Measurements from ENCODE around the gene SMIM35.
"Not testable (repeated sequence)": the region's sequence is repeated elsewhere in the genome, so short reads cannot be mapped to it uniquely, and the experiment has no call there.

Gene SMIM35

DNA sequence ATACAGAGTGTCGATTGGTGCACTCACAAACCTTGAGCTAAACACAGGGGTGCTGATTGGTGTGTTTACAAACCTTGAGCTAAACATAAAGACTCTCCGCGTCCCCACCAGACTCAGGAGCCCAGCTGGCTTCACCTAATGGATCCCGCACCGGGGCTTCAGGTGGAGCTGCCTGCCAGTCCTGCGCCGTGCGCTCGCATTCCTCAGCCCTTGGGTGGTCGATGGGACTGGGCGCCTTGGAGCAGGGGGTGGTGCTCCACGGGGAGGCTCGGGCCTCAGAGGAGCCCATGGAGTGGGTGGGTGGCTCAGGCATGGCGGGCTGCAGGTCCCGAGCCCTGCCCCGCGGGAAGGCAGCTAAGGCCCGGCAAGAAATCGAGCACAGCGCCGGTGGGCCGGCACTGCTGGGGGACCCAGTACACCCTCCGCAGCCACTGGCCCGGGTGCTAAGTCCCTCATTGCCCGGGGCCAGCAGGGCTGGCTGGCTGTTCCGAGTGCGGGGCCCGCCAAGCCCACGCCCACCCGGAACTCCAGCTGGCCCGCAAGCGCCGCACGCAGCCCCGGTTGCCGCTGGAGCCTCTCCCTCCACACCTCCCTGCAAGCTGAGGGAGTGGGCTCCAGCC is 108.4 kb downstream of the SMIM35 start:
- H2AFZ ChIP-seq (ENCODE audit: low read depth, low read length); H3K27me3 ChIP-seq (ENCODE audit: insufficient read depth, low read length); H3K36me3 ChIP-seq (ENCODE audit: insufficient read depth, low read length); H3K4me1 ChIP-seq (ENCODE audit: insufficient read depth, low read length); H3K9me3 ChIP-seq (ENCODE audit: low read length); H3K4me3 ChIP-seq (ENCODE audit: low read length): not testable (repeated sequence)

DNA sequence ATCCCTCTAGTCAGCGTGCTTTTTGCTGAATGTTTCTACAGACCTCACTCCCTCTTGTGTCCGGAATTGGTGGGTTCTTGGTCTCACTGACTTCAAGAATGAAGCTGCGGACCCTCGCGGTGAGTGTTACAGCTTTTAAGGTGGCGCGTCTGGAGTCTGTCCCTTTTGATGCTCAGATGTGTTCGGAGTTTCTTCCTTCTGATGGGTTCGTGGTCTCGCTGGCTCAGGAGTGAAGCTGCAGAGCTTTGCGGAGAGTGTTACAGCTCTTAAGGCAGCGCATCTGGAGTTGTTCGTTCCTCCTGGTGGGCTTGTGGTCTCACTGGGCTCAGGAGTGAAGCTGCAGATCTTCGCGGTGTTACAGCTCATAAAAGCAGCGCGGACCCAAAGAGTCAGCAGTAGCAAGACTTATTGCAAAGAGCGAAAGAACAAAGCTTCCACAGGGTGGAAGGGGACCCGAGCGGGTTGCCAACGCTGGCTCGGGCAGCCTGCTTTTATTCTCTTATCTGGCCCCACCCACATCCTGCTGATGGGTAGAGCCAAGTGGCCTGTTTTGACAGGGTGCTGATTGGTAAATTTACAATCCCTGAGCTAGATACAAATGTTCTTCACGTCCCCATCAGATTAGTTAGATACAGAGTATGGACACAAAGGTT is 109.0 kb downstream of the SMIM35 start:
- H3K36me3 ChIP-seq (ENCODE audit: insufficient read depth, low read length); H2AFZ ChIP-seq (ENCODE audit: low read depth, low read length); H3K4me3 ChIP-seq (ENCODE audit: low read length); H3K9me3 ChIP-seq (ENCODE audit: low read length); H3K27me3 ChIP-seq (ENCODE audit: insufficient read depth, low read length); H3K4me1 ChIP-seq (ENCODE audit: insufficient read depth, low read length): not testable (repeated sequence)

DNA sequence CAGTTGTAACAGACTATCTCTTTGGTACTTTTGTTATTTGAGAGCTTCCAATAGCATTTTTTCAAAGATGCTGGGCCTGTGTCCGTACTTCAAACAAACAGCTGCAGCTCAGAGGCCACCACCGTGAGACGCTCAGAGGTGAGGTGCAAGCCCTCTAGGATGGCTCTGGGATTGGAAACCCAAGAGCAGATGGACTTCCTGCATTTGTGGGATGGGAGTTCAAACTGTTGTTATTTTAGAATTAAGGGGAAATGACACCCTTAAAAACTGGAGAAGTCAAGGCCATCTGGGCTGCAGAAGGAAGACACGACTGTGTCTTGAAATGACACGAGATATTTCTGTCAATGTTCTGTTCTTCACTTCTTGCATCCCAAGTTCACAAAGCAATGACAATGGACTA is 109.7 kb downstream of the SMIM35 start:
- peaks cover 4% of the 10 kb centered on the region for H3K27me3 ChIP-seq (ENCODE audit: insufficient read depth, low read length)
- no peaks in the 10 kb centered on the region for H3K4me1 ChIP-seq (ENCODE audit: insufficient read depth, low read length)
- H3K36me3 ChIP-seq (ENCODE audit: insufficient read depth, low read length) = no peaks in the 10 kb centered on the region
- no peak overlapping the region for H3K4me3 ChIP-seq (ENCODE audit: low read length)
- H2AFZ ChIP-seq (ENCODE audit: low read depth, low read length) = no peak overlapping the region
- H3K9me3 ChIP-seq (ENCODE audit: low read length) = no peaks in the 10 kb centered on the region

DNA sequence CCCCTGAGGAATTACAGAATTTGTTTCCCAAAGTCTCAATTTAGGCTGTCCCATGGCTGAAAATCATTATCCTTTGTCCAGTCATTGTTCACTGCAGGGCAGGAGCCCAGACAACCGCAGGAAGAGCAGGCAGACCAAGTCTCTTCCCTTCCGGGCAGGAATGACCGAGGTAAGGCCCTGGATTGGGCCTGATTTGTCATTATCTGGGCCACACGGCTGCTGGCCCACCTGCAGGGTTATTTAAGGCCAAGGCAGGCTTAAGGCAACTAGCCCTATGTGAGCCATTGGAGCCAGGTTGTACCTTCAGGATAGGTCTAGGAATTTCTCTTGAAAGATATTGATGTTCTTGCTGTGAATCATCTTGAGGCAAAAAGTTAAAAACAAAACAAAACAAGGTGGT is 110.3 kb downstream of the SMIM35 start:
- no peaks in the 10 kb centered on the region for H3K4me1 ChIP-seq (ENCODE audit: insufficient read depth, low read length)
- no peak overlapping the region for H2AFZ ChIP-seq (ENCODE audit: low read depth, low read length)
- H3K36me3 ChIP-seq (ENCODE audit: insufficient read depth, low read length) = no peaks in the 10 kb centered on the region
- no peak overlapping the region for H3K4me3 ChIP-seq (ENCODE audit: low read length)
- H3K9me3 ChIP-seq (ENCODE audit: low read length) = no peaks in the 10 kb centered on the region
- peaks cover 4% of the 10 kb centered on the region for H3K27me3 ChIP-seq (ENCODE audit: insufficient read depth, low read length)

DNA sequence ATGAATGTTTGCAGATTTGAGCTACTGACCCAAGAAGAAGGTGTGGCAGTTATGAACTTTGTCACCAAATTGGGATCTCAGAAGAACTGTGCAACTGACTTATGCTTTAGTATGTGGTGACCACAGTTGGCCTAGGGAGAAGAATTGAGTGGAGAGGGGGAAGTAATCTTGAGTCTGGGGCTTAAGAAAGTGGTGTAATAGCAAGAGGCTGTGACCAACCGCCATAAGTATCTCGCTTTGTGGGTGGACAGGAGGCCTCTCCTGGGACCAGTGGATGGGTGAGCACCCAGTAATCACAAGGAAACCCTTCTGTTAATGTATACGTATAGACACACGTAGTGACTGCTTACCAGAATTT is 113.3 kb downstream of the SMIM35 start:
- Histone ChIP-seq H3K4me3 (ENCODE audit: low read length) (no peak overlapping the region), H3K36me3 (ENCODE audit: insufficient read depth, low read length) (no peaks in the 10 kb centered on the region), H3K9me3 (ENCODE audit: low read length) (no peaks in the 10 kb centered on the region), H2AFZ (ENCODE audit: low read depth, low read length) (no peak overlapping the region), H3K4me1 (ENCODE audit: insufficient read depth, low read length) (no peaks in the 10 kb centered on the region), H3K27me3 (ENCODE audit: insufficient read depth, low read length) (peaks cover 8% of the 10 kb centered on the region)

DNA sequence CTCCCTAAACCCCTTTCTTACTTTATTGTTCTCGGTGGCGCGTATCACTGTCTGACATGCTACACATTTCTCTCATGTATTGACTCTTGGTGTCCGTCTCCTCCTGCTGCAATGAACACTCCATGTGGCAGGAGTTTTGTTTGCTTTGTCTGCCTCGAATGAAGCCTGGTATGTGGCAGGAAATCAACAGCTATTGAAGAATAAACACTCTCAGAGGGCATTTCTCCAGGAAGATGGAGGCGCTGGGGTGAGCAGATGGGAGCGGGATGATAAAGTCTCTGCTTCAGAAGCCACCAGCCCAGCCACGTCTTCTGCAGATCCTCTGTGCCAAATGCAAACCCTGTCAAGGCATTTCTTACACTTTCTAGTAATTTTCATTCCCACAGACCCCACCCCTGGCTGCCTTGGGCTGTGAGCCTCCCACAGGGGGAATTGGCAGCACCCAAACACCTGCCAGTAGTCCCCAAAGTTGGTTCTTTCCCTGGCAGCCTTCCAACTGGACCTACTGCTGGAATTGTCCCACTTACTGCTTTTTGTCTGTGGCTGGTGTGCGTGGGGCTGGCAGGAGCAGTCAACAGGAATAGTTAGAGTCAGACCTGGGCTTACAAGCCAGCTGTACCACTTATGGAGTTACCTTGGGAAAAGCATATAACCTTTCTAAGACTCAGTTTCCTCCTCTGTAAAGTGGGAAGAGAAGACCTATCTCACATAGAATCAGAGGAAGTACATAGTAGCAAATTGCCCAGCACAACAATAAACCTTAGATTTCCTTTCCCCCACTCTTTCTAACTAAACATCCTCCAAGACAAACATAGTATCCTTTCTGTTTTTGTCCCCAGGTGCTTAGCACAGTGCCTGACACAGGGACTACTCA is 113.9 kb downstream of the SMIM35 start:
- peaks cover 10% of the 10 kb centered on the region for H3K27me3 ChIP-seq (ENCODE audit: insufficient read depth, low read length)

DNA sequence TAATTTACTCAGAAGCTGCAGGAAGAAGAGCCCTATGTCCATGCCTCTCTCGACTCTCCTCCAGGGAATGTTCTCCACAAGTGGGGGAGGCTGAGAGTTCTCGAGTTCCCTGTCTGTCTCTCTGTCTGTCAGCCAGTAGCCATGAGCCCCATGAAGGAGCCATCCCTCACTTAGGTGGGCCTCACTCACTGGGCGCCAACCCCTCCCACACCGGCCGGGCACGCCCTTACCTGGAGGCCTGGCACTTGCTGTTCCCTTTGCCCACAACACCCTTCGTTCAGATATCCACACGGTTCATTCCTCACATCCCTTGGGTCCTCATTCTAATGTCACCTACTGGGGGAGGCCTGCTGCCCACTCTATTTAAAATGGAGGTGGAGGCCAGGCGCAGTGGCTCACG is 114.7 kb downstream of the SMIM35 start:
- H3K36me3 ChIP-seq (ENCODE audit: insufficient read depth, low read length) = no peaks in the 10 kb centered on the region
- no peaks in the 10 kb centered on the region for H3K9me3 ChIP-seq (ENCODE audit: low read length)
- no peaks in the 10 kb centered on the region for H3K4me1 ChIP-seq (ENCODE audit: insufficient read depth, low read length)
- H3K4me3 ChIP-seq (ENCODE audit: low read length) = no peak overlapping the region
- H3K27me3 ChIP-seq (ENCODE audit: insufficient read depth, low read length) = peaks cover 10% of the 10 kb centered on the region
- no peak overlapping the region for H2AFZ ChIP-seq (ENCODE audit: low read depth, low read length)

More for the DNA sequence above, 113.9 kb downstream of the SMIM35 start:
- Histone ChIP-seq H3K4me3 (ENCODE audit: low read length) (no peak overlapping the region), H3K36me3 (ENCODE audit: insufficient read depth, low read length) (no peaks in the 10 kb centered on the region), H3K9me3 (ENCODE audit: low read length) (no peaks in the 10 kb centered on the region), H2AFZ (ENCODE audit: low read depth, low read length) (no peak overlapping the region), H3K4me1 (ENCODE audit: insufficient read depth, low read length) (no peaks in the 10 kb centered on the region)

DNA sequence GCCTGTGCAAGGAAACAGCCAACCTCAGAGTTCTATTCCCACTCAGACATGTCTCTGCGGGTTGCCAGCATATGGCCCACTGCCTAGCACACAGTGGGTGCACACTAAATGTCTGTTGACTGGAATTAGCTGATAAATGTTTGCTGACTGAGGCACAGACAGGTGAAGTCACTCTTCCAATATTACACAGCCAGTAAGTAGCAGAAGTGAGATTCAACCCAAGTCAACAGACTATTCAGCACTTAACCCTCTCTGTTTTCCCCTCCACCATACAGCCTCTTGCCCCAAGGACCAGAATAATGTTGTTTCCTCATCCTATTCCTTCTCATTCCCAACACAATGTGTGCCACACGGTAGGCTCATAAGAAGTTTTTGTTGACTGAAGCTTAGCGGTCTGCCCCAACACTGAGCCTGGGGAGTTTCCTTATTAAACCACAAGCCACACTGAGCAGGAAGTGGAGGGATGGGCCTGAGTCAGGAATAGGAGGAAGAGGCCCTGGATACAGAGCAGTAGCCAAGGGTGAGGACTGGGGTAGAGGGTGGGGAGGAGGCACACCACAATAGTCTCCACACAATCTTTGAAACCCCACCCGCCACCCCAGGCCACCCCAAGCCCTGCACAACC is 116.3 kb downstream of the SMIM35 start:
- H3K27me3 ChIP-seq (ENCODE audit: insufficient read depth, low read length) = peaks cover 10% of the 10 kb centered on the region
- no peaks in the 10 kb centered on the region for H3K36me3 ChIP-seq (ENCODE audit: insufficient read depth, low read length)
- H3K4me1 ChIP-seq (ENCODE audit: insufficient read depth, low read length) = no peaks in the 10 kb centered on the region
- H3K4me3 ChIP-seq (ENCODE audit: low read length) = no peak overlapping the region
- no peak overlapping the region for H2AFZ ChIP-seq (ENCODE audit: low read depth, low read length)
- H3K9me3 ChIP-seq (ENCODE audit: low read length) = no peaks in the 10 kb centered on the region

DNA sequence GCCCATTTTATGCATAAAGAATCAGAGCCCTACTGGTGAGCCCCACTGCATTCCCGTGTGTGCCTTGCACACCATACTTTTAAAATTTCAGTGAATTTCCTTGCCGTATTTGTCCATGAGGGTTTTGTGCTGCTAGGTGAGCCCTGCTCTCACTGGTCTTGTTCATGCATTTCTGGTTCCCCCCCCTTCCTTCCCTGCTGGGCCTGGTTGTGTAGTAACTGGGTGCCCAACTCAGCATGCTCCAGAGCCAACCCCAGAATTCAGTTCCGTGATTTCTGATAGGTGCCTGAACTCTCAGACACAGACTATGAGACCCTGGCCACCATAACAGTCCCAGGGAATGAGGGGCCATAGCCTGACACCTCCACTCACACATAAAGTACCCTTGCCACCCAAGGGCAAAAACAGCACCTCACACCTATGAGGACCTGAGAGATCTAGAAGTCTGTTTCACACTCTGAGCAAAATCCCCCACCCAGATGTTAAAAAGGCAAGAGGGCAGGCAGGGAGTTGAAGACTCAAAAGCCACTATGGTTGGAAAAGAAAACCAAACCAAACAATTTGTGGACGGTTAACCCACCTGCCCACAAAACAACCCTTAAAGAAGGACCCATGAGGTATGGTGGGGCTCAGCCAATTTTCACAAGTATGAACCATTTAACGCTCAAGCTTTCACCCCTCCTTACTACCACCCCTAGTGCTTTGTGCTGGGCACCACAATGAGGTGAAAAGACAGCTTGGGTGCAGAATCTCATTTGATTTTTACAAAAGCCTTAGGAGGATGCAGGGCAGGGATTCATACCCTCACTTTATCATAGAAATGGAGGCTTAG is 117.4 kb downstream of the SMIM35 start:
- no peaks in the 10 kb centered on the region for H3K36me3 ChIP-seq (ENCODE audit: insufficient read depth, low read length)
- peaks cover 10% of the 10 kb centered on the region for H3K27me3 ChIP-seq (ENCODE audit: insufficient read depth, low read length)
- H3K4me3 ChIP-seq (ENCODE audit: low read length) = no peak overlapping the region
- H2AFZ ChIP-seq (ENCODE audit: low read depth, low read length) = no peak overlapping the region
- H3K4me1 ChIP-seq (ENCODE audit: insufficient read depth, low read length) = no peaks in the 10 kb centered on the region
- no peaks in the 10 kb centered on the region for H3K9me3 ChIP-seq (ENCODE audit: low read length)

DNA sequence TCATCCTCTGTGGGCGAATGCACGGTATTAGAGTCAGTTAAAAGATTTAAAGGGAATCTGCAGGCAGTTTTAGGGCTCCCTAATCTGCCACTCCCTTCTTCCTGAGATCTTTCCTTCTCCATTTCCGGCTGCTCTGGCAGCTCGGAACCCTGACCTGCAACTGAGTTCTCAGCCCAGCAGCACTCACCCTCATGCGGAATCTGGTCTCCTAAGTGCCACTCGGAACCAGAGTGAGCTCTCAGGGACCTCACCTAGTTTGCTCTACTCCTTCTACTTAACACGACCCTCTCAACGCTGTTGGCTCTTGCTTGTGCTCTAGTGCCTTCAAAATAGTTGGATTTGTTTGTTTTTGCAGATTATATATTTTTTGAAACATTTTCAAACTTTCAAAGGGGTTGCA is 119.9 kb downstream of the SMIM35 start:
- Histone ChIP-seq H3K4me3 (ENCODE audit: low read length) (no peak overlapping the region), H3K4me1 (ENCODE audit: insufficient read depth, low read length) (no peaks in the 10 kb centered on the region), H2AFZ (ENCODE audit: low read depth, low read length) (no peak overlapping the region), H3K36me3 (ENCODE audit: insufficient read depth, low read length) (no peaks in the 10 kb centered on the region), H3K27me3 (ENCODE audit: insufficient read depth, low read length) (peaks cover 6% of the 10 kb centered on the region), H3K9me3 (ENCODE audit: low read length) (no peaks in the 10 kb centered on the region)

DNA sequence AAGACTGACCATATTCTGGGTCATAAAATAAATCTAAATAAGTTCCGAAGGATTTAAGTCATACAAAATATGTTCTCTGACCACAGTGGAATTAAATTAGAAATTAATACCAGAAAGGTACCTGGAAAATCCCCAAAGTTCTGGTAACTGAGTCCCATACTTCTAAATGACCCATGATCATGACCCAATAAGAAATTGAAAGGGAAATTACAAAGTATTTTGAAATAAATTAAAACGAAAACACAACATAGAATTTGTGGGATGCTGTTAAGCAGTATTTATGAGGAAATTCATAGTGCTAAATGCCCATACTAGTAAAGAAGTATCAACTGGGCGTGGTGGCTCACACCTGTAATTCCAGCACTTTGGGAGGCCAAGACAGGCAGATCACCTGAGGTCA is 123.9 kb downstream of the SMIM35 start:
- no peaks in the 10 kb centered on the region for H3K36me3 ChIP-seq (ENCODE audit: insufficient read depth, low read length)
- H3K9me3 ChIP-seq (ENCODE audit: low read length) = no peaks in the 10 kb centered on the region
- no peaks in the 10 kb centered on the region for H3K27me3 ChIP-seq (ENCODE audit: insufficient read depth, low read length)
- H2AFZ ChIP-seq (ENCODE audit: low read depth, low read length) = no peak overlapping the region
- no peak overlapping the region for H3K4me3 ChIP-seq (ENCODE audit: low read length)
- no peaks in the 10 kb centered on the region for H3K4me1 ChIP-seq (ENCODE audit: insufficient read depth, low read length)

DNA sequence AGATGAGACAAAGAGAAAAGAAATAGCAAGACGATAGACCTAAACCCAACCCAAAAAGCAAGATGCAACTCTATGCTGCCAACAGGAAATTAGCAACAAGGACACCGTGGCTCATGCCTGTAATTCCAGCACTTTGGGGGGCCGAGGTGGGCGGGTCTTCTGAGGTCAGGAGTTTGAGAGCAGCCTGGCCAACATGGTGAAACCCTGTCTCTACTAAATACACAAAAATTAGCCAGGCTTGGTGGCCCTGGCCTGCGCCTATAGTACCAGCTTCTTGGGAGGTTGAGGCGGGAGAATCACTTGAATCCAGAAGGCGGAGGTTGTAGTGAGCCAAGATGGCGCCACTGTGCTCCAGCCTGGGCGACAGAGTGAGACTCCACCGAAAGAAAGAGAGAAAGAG is 124.9 kb downstream of the SMIM35 start:
- Histone ChIP-seq H3K9me3 (ENCODE audit: low read length) (no peaks in the 10 kb centered on the region), H2AFZ (ENCODE audit: low read depth, low read length) (no peak overlapping the region), H3K4me3 (ENCODE audit: low read length) (no peak overlapping the region), H3K36me3 (ENCODE audit: insufficient read depth, low read length) (no peaks in the 10 kb centered on the region), H3K4me1 (ENCODE audit: insufficient read depth, low read length) (no peaks in the 10 kb centered on the region), H3K27me3 (ENCODE audit: insufficient read depth, low read length) (no peaks in the 10 kb centered on the region)
